Body of pancreas (tissue), 4 donors: ENCODE measurements around the gene TBC1D17. TPM values are rescaled to one million over a fixed set of nuclear protein-coding genes. Genes with fewer than 3 reads are reported as not detected.

Source experiments
- ATAC-seq: fragments of 150-250 bp; one replicate; pipeline ENCODE4 v1.9.1; 2016
- DNase-seq, 4 donors: peaks; one replicate each; pipeline ENCODE4 v3.0.0-alpha.2; 2019
- H3K27ac ChIP-seq, 4 donors: fragments of 200-600 bp; sonication (generic); 1 replicate in 3 of 4; 2 replicates in 1 of 4; pipeline versions ENCODE4 v1.5.1 to v1.6.1; 2016 to 2019; ENCODE audit warnings: mild to moderate bottlenecking in 1 of 4, mixed read lengths in 1 of 4, moderate library complexity in 1 of 4
- H3K27me3 ChIP-seq, 2 donors: fragments of 200-600 bp; sonication (generic); one replicate each; pipeline ENCODE4 v1.6.0; 2016; ENCODE audit warnings: mild to moderate bottlenecking in 1 of 2
- H3K36me3 ChIP-seq, 2 donors: fragments of 200-600 bp; sonication (generic); replicated peaks in 1 of 2; 2 replicates each; pipeline ENCODE4 v1.5.1; 2016; ENCODE audit warnings: low read depth in 2 of 2; ENCODE audit not compliant: insufficient read depth in 1 of 2
- H3K4me1 ChIP-seq: fragments of 200-600 bp; sonication (generic); one replicate; pipeline ENCODE4 v1.6.0; 2016
- H3K4me3 ChIP-seq, 2 donors: fragments of 200-600 bp; sonication (generic); 1 replicate in 1 of 2; 2 replicates in 1 of 2; pipeline ENCODE4 v1.5.1; 2016 to 2019
- H3K9me3 ChIP-seq, 3 donors: fragments of 200-600 bp; sonication (generic); 1 replicate in 2 of 3; 2 replicates in 1 of 3; pipeline ENCODE4 v1.5.1; 2016
- CTCF ChIP-seq, 7 experiments: fragments of 450-650 bp in 4 of 7; fragments of 200-600 bp in 3 of 7; sonication (generic) in 3 of 7; IDR thresholded peaks; one replicate each; pipeline ENCODE4 v1.5.1; 2016 to 2019; ENCODE audit warnings: antibody characterized with exemption in 7 of 7
- POLR2A ChIP-seq, 3 donors: fragments of 450-650 bp; IDR thresholded peaks; one replicate each; pipeline ENCODE4 v1.6.1; 2016; ENCODE audit warnings: antibody characterized with exemption in 3 of 3, mild to moderate bottlenecking in 2 of 3
- WGBS, 2 donors: methylation state at CpG; one replicate each; pipeline ENCODE4 v1.1.5; 2017; 5-methylcytosine and 5-hydroxymethylcytosine counted together
- intact Hi-C: fragments of 100-400 bp; cut with DNase I; formaldehyde crosslinking; loops from one replicate; pipeline ENCODE4 v1.15.1; 2023
- total RNA-seq, 2 donors: library from RNA; depleted of rRNA; stranded (reverse); fragments of >200 nt; gene quantifications; one replicate each; pipeline ENCODE4 v1.1.0, GENCODE V29; 2016

The TBC1D17 gene
- total RNA-seq, 2 donors from 2014 or later, result 25.9 to 37.6 TPM

- intact Hi-C loops, result no loop called here
- Histone ChIP-seq H3K9me3 (no peaks in the 10 kb centered on the region), H3K4me1 (peaks cover 22% of the 10 kb centered on the region), H3K27ac (no peak overlapping the region), H3K27me3 (no peaks in the 10 kb centered on the region), H3K36me3 (peaks cover 0 to 6% of the 10 kb centered on the region in 2 donors), H3K4me3 (no peak overlapping the region)
- TF ChIP-seq POLR2A (IDR thresholded peaks at IDR 0.05) (no peak), CTCF (IDR thresholded peaks at IDR 0.05) (no peak)
- DNase-seq (no peak), ATAC-seq (no peak)
- 66 to 81% methylated on average over 14 of the region's 14 CpGs for WGBS, 2 donors
Measured at GRCh38 chr19:49927526-49928264, 50.2 kb downstream of the TBC1D17 start.

- peak within 1 kb of the TSS; percentile 87 to 96 (median 91) for H3K27ac ChIP-seq
- no peaks in the 10 kb centered on the region for H3K9me3 ChIP-seq
- DNase-seq (peak; percentile 86 to 92 (median 90)), ATAC-seq (peak; percentile 82)
- H3K27me3 ChIP-seq, result no peaks in the 10 kb centered on the region
- H3K4me1 ChIP-seq, result peaks cover 22% of the 10 kb centered on the region
- intact Hi-C loops, result no loop called here
- WGBS, 2 donors, result 0 to 1% methylated on average over 36 to 45 of the region's 48 CpGs
- no peaks in the 10 kb centered on the region for H3K36me3 ChIP-seq
- peak within 1 kb of the TSS; percentile 99 to 100 for H3K4me3 ChIP-seq
- TF ChIP-seq CTCF (IDR thresholded peaks at IDR 0.05) (no peak), POLR2A (IDR thresholded peaks at IDR 0.05) (no peak)
Measured at GRCh38 chr19:49929121-49929610, 51.7 kb downstream of the TBC1D17 start, which contains the start of the genes ATF5 and NUP62. TSS of gene ATF5 (plus strand) at chr19:49929205. CDS start at chr19:49930851, 1,646 bp downstream. TSS of gene NUP62 (minus strand) at chr19:49929504. CDS start at chr19:49909807, 19,697 bp downstream.

- DNase-seq, result peak; percentile 93 to 96 (median 94)
- peak; percentile 89 for ATAC-seq
- no peaks in the 10 kb centered on the region for H3K9me3 ChIP-seq
- peaks cover 22% of the 10 kb centered on the region for H3K4me1 ChIP-seq
- intact Hi-C loops, result loop anchor here (5.0 kb wide), 1 partner anchor 47 kb away; no protein-coding TSS in a partner anchor
- peak overlapping the region; percentile 87 to 96 (median 91) for H3K27ac ChIP-seq
- TF ChIP-seq POLR2A (IDR thresholded peaks at IDR 0.05), result peak; percentile 22 to 87 (median 81)
- peak in 3 of 7 experiments; percentile 25 to 59 (median 31) for TF ChIP-seq CTCF (IDR thresholded peaks at IDR 0.05)
- no peaks in the 10 kb centered on the region for H3K27me3 ChIP-seq
- no peaks in the 10 kb centered on the region for H3K36me3 ChIP-seq
- peak overlapping the region; percentile 99 to 100 for H3K4me3 ChIP-seq
- WGBS, 2 donors, result 3% methylated on average over 36 to 43 of the region's 43 CpGs
Measured at GRCh38 chr19:49929611-49930482, 52.3 kb downstream of the TBC1D17 start.

- H3K4me1 ChIP-seq, result peaks cover 22% of the 10 kb centered on the region
- H3K9me3 ChIP-seq, result no peaks in the 10 kb centered on the region
- DNase-seq (no peak), ATAC-seq (no peak)
- H3K4me3 ChIP-seq, result no peak overlapping the region
- H3K27me3 ChIP-seq, result no peaks in the 10 kb centered on the region
- H3K27ac ChIP-seq, result peak overlapping the region in 2 of 4 donors; percentile 88 to 94
- no peak for TF ChIP-seq POLR2A (IDR thresholded peaks at IDR 0.05)
- no peak for TF ChIP-seq CTCF (IDR thresholded peaks at IDR 0.05)
- no peaks in the 10 kb centered on the region for H3K36me3 ChIP-seq
- intact Hi-C loops, result loop anchor here (5.0 kb wide), 1 partner anchor 47 kb away; no protein-coding TSS in a partner anchor
- WGBS, 2 donors, result 56 to 63% methylated on average over 15 of the region's 15 CpGs
Measured at GRCh38 chr19:49930483-49931011, 53.0 kb downstream of the TBC1D17 start.
